Epidermal melanocyte (primary cell): ENCODE results near the gene LRP1B.

Source experiments
- DNase-seq: peaks from one replicate; pipeline ENCODE4 v3.0.0; 2011; ENCODE audit warnings: low spot score; ENCODE audit not compliant: insufficient read length

LRP1B gene

GRCh38 chr2:141699573-141699972 lies 431.2 kb downstream of the LRP1B start:
- no peak for DNase-seq

DNA sequence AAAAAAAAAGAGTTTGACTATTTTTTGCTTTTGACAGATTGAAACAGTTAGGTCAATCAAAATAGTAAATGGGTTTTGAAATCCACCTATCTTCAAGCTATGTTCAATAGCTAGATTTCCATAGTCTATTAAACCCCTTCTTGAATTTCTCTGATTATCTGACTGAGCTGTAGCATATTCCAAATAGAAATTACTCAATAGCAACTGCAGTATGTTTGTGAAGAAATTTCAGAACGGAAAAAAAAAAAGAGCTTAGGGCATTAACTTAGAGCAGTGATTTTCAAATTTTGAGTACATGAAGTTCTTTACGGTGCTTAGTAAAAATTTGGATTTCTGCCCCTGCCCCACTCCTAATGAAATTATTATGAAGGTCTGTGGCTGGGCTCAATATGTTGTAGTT lies 432.3 kb downstream of the LRP1B start:
- DNase-seq: no peak

- DNase-seq: no peak
Observed at GRCh38 chr2:141697035-141697434, 433.8 kb downstream of the LRP1B start.

GRCh38 chr2:141694180-141694579 lies 436.6 kb downstream of the LRP1B start:
- DNase-seq: no peak

- no peak for DNase-seq
Observed at GRCh38 chr2:141692829-141693228, 438.0 kb downstream of the LRP1B start.

- DNase-seq: no peak
Observed at GRCh38 chr2:141676139-141676538, 454.7 kb downstream of the LRP1B start.

GRCh38 chr2:141666191-141666590 lies 464.6 kb downstream of the LRP1B start:
- no peak for DNase-seq

GRCh38 chr2:141660232-141660631 lies 470.6 kb downstream of the LRP1B start:
- DNase-seq: no peak

GRCh38 chr2:141654311-141654710 lies 476.5 kb downstream of the LRP1B start:
- no peak for DNase-seq

DNA sequence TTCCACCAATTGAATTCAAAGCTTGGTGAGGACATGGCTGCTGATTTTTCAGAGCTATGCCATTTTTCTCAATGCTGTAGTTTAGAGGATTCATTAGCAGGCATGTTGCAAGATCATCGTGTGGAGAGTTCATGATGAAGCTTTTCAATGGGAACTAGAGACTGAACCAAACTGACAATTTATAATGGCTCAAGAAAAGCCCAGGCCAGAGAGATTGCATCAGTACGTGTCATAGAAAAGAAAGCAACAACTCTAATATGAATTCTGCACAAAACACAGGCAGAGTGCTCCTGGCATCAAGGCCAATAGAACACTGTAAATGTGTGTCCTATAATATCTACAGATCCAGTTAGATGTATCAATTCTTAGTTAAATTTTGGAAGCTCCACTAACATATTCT lies 477.6 kb downstream of the LRP1B start:
- no peak for DNase-seq

GRCh38 chr2:141652308-141652707 lies 478.5 kb downstream of the LRP1B start:
- DNase-seq: no peak

- DNase-seq: no peak
Observed at GRCh38 chr2:141647353-141647752, 483.5 kb downstream of the LRP1B start.

- DNase-seq: no peak
Observed at GRCh38 chr2:141641462-141641861, 489.4 kb downstream of the LRP1B start.

DNA sequence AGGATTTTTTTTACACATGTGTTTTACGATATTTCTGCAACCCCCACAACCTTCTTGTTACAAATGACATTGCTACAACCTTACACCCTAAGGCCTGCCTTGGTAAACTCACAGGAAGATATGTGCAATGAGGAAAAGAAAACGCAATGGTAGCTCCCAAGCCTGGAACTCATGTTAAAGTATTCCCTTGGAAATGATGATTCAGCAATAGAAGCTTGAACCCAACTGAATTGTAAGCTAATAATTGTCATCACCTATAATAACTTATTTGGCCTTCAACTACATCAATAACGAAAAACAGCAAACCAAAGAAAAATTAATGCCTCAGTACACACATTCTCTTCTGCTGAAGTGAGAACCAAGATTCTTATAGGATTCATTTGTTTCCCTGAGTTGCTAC lies 491.0 kb downstream of the LRP1B start:
- no peak for DNase-seq

DNA sequence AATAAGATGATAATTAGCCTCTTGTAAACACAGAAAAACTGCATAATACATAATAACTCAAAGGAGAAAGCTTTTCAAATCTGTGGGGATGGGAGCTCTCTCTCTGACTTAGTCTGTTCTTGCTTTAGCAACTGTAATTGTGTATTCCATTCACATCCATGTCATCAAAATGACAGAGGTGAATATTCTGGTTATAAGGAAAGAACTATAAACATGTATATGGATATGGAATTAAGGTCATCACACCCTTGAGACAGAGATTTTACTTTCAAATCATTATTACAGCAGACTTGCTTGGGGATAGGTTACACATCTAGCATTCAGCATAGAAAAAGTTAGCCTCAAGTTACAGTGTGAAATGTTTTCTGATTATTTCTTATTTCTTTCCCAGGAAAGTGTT lies 497.7 kb downstream of the LRP1B start:
- DNase-seq: no peak

DNA sequence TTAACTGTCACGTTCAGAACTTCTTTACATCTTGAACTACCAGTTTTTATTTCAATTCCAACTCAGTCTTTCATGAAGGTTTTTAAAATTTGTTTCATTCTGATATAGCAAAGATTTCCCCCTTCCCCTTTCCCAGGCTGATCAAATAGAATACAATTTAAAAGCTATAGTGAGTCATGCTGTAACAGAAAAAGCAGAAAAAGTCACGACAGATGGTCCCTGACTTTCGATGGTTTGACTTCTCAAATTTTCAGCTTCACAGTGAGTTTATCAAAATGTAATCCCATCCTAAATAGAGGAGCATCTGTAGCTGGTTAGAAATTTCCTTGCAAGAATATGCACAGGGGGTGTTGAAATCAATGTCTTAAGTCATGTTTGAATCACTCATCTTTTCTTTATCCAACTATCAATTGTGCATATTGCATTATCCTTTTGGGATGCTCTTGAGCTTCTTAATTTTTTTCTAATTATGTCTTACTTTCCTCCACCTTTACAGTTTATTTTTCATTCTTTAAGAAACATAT lies 500.3 kb downstream of the LRP1B start:
- DNase-seq: no peak

GRCh38 chr2:141620372-141620771 lies 510.4 kb downstream of the LRP1B start:
- DNase-seq: no peak

DNA sequence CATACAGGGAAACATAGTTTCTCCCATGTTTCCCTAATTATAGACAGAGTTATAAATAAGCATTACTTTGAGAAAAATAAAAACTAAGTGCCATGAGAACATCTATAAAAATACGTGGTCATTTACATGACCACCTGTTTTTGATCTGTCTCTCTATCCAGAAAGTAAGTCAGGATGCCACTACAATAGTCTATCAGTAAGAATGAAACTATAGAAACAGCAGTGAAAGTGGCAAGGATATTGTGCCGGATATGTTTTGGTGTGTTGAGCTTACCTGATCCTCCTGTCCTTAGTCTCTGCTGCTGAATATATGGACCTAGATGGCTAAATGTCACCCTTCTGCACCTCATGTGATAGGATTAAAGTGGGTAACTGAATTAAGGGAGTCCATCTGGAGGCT lies 512.4 kb downstream of the LRP1B start:
- no peak for DNase-seq

DNA sequence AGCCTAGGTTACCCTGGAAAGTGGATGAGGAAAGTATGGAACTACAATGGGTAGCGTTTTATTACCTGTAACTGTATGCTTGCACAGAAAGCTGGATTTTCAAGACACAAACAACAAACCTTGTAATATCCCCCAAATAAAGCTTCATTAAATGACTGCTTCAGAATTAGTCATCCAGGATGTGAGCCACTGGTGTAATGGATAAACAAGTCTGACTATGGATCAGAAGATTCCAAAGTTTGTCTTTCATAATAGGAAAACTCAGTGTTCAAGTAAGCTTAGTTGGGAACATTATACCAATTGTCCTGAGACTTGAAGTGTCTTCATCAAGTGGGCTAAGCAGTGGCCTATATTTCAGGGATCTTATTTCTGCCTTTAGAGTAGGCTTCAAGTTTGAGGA lies 518.8 kb downstream of the LRP1B start:
- DNase-seq: no peak

DNA sequence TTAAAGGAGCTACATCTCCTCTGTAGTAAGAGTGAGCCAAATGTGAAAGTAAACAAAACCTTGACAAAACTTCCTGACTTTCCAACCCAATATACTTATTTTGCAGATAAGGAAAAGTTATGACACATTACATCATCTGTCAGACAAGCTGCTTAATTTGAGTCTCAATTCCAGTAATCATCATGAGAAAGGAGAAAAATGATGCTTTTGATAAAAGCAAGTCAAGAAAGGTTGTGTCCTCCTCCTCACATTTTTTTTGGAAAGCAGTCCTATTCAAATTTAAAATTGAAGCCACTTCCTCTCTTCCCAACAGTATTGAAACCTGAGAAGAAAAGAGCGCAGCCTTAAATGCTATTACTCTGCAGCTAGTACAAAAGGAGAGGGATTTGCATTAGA lies 519.6 kb downstream of the LRP1B start:
- no peak for DNase-seq

DNA sequence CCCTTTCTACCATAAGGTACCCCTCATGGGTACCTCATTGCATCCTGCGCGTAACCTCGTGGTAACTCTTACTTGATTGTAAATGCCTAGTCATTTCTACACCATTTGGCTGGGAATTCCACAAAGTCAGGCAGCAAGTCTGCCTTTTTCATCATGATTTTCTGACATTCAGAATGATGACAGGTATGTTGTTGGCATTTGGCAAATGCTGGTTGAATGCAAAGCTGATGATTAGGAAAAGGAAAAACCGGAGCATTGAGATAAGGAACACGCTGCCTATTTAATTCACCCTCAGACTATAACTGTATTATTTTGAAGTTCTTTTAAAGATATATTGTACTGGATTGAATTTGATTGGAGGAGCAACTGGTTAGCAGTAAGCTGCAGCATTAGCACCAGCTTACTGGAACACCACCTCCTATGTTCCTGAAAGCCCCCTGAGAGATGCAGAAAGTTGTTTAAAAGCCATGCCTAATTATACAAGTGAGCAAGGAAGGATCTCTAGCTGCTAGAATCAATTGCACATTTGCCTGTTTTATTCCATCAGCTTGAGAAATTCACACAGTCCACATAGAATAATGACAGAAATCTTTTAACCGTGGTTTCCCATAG lies 520.1 kb downstream of the LRP1B start:
- DNase-seq: no peak

- DNase-seq: no peak
Observed at GRCh38 chr2:141605163-141605562, 525.7 kb downstream of the LRP1B start.

DNA sequence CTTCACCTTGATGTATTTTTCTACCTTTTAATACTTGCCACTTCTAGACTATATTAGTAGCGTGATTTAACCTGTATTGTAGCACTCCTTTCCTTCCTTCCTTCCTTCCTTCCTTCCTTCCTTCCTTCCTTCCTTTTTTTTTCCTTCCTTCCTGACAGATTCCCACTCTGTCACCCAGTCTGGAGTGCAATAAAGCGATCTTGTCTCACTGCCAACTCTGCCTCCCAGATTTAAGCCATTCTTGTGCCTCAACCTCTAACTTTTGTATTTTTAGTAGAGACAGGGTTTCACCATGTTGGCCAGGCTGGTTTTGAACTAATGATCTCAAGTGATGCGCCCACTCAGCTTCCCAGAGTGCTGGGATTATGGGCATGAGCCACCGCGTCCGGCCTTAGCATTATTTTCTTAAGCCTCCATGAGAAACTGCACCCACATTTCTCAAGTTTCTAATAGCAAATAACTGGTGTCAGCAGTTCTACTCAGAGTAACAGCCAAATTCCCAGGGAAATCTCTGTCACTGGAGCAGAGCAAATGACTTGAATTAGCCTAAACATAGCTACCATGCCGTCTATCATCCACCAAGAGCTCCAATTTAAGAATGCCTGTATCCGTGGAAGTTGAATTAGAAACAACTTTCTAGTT lies 529.2 kb downstream of the LRP1B start:
- DNase-seq: no peak
